ENCODE measurements around the gene ARFIP2.

DNA sequence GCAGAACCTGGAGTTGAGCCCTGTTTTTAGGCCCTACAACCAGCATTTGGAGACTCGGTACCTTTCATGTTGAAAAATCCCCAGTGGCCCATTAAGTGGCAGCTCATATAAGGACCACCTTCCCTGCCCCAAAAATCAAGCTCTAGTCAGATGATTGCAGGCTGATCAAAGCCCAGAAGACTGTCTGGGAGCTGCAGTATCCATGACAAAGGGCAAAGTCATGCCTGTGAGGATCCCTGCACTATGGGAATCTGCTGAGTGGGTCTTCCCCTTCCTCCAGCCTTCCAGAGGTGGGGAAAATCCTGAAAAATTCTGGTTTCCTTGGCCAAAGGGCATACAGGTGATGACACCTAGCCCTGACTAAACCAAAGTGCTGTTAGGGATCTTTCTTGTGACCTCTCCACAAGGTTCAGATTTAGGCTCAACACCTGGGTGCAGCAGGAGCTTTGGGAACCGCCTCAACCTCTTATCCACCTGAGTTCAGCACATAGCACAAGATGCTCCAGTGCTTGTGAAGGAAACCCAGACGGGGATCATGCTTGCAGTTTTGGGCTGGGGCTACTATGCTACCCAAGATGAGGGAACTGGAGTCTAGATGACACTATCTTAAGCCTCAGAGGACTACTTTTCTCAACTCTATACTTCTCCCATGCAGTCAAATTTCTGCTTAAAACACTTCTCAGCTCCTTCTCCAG lies 6.2 kb downstream of the ARFIP2 start:
- no peak for TF ChIP-seq POLR2A (IDR thresholded peaks at IDR 0.05)
- TF ChIP-seq, protein P1, sequence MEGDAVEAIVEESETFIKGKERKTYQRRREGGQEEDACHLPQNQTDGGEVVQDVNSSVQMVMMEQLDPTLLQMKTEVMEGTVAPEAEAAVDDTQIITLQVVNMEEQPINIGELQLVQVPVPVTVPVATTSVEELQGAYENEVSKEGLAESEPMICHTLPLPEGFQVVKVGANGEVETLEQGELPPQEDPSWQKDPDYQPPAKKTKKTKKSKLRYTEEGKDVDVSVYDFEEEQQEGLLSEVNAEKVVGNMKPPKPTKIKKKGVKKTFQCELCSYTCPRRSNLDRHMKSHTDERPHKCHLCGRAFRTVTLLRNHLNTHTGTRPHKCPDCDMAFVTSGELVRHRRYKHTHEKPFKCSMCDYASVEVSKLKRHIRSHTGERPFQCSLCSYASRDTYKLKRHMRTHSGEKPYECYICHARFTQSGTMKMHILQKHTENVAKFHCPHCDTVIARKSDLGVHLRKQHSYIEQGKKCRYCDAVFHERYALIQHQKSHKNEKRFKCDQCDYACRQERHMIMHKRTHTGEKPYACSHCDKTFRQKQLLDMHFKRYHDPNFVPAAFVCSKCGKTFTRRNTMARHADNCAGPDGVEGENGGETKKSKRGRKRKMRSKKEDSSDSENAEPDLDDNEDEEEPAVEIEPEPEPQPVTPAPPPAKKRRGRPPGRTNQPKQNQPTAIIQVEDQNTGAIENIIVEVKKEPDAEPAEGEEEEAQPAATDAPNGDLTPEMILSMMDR (IDR thresholded peaks at IDR 0.05), result no peak

Measured in transverse colon (tissue), 3 donors.